K562 (cell line): ENCODE measurements around the gene ARPC1A. TPM values are rescaled to one million over a fixed set of nuclear protein-coding genes. Genes with fewer than 3 reads are reported as not detected.

Experiments
- AFF4 ChIP-seq: sonication (generic); formaldehyde crosslinking; IDR thresholded peaks from 2 replicates; pipeline ENCODE4 v1.8.0; 2023; ENCODE audit warnings: mild to moderate bottlenecking, missing genetic modification reagents
- ATF1 ChIP-seq, 2 experiments: fragments of 450-650 bp in 1 of 2; IDR thresholded peaks; 2 replicates each; pipeline ENCODE4 v1.6.1; 2016; ENCODE audit warnings: missing compliant biosample characterization in 1 of 2, missing genetic modification characterization in 1 of 2
- CBFA2T2 ChIP-seq: fragments of 450-650 bp; conservative IDR thresholded peaks from 2 replicates; pipeline ENCODE4 v1.6.1; 2017; ENCODE audit warnings: mild to moderate bottlenecking
- CTCFL ChIP-seq: IDR thresholded peaks from 2 replicates; pipeline ENCODE4 v1.6.1; 2011; ENCODE audit warnings: borderline replicate concordance, low read depth, mild to moderate bottlenecking, moderate library complexity, low read length; ENCODE audit not compliant: insufficient read depth, poor library complexity, severe bottlenecking
- FOXP1 ChIP-seq: sonication (generic); formaldehyde crosslinking; IDR thresholded peaks from 2 replicates; pipeline ENCODE4 v1.8.0; 2022; ENCODE audit warnings: mild to moderate bottlenecking, missing genetic modification reagents
- HDAC1 ChIP-seq, 2 experiments: fragments of 450-650 bp; IDR thresholded peaks; 2 replicates each; pipeline ENCODE4 v1.6.1; 2016 to 2017; ENCODE audit warnings: inconsistent platforms in 1 of 2, mild to moderate bottlenecking in 1 of 2, moderate library complexity in 1 of 2
- JUN ChIP-seq, 2 experiments: sonication (generic) in 1 of 2; formaldehyde crosslinking in 1 of 2; IDR thresholded peaks; 2 replicates each; pipeline versions ENCODE4 v1.6.1 to v1.8.0; 2012 to 2022; ENCODE audit warnings: borderline replicate concordance in 2 of 2, mild to moderate bottlenecking in 2 of 2, improper control_type of control experiment in 1 of 2, low read depth in 1 of 2, low read length in 1 of 2, missing genetic modification reagents in 1 of 2
- KAT2B ChIP-seq: IDR thresholded peaks from one replicate; pipeline ENCODE4 v1.6.1; 2012; ENCODE audit warnings: low read depth, mild to moderate bottlenecking, control low read depth, inconsistent platforms, low read length, moderate library complexity
- MAX ChIP-seq: sonication (generic); formaldehyde crosslinking; IDR thresholded peaks from 2 replicates; pipeline ENCODE4 v1.9.0; 2022; ENCODE audit warnings: mild to moderate bottlenecking, missing genetic modification reagents
- NFIC ChIP-seq: fragments of 450-650 bp; IDR thresholded peaks from 2 replicates; pipeline ENCODE4 v1.6.1; 2017; ENCODE audit warnings: mild to moderate bottlenecking, inconsistent platforms
- OTX1 ChIP-seq: fragments of 450-650 bp; formaldehyde crosslinking; IDR thresholded peaks from 2 replicates; pipeline ENCODE4 v1.4.0; 2022; ENCODE audit warnings: mild to moderate bottlenecking
- PHF8 ChIP-seq: fragments of 200-600 bp; sonication (generic); IDR thresholded peaks from 2 replicates; pipeline ENCODE4 v1.6.1; 2012; ENCODE audit warnings: mixed run types, mild to moderate bottlenecking, inconsistent platforms, low read length, moderate library complexity, borderline replicate concordance
- POLR2A ChIP-seq: fragments of 450-650 bp; conservative IDR thresholded peaks from 2 replicates; pipeline ENCODE4 v1.6.1; 2016
- RNF219 ChIP-seq: fragments of 250-450 bp; sonication (Bioruptor Pico); IDR thresholded peaks from 2 replicates; pipeline ENCODE4 v1.5.0; 2022; ENCODE audit warnings: mild to moderate bottlenecking
- TCF3 ChIP-seq: sonication (generic); formaldehyde crosslinking; IDR thresholded peaks from 2 replicates; pipeline ENCODE4 v1.4.0; 2020; ENCODE audit warnings: mild to moderate bottlenecking, missing genetic modification reagents
- ZFX ChIP-seq: sonication (generic); formaldehyde crosslinking; IDR thresholded peaks from 2 replicates; pipeline ENCODE4 v1.8.0; 2022; ENCODE audit warnings: mild to moderate bottlenecking, missing genetic modification reagents, moderate library complexity
- ZNF76 ChIP-seq: fragments of 250-450 bp; sonication (Bioruptor Pico); IDR thresholded peaks from 2 replicates; pipeline ENCODE4 v1.4.0; 2020; ENCODE audit warnings: mild to moderate bottlenecking, moderate library complexity, borderline replicate concordance
- polyA plus RNA-seq, 8 experiments: library from polyadenylated mRNA; depleted of rRNA in 4 of 8; stranded (reverse) in 5 of 8; unstranded in 3 of 8; fragments of >200 nt; fragmentation: Nextera tagmentation in 2 of 8; fragmentation: Illumina TruSeq in 1 of 8; extraction: Ambion mirVana in 2 of 8; extraction: Trizol in 1 of 8; gene quantifications; 2 replicates each; pipeline versions ENCODE4 v1.2.1 to v1.2.3, GENCODE V29; 2011 to 2014; ENCODE audit warnings: inconsistent platforms in 1 of 8, missing spikeins in 1 of 8
- total RNA-seq, 7 experiments: library from RNA; depleted of rRNA in 6 of 7; stranded (reverse); fragments of >200 nt in 6 of 7; fragmentation: Illumina TruSeq in 2 of 7; extraction: Trizol in 2 of 7; gene quantifications; 2 replicates each; pipeline versions ENCODE4 v1.2.1 to v1.2.3, GENCODE V29; 2011 to 2021; ENCODE audit warnings: low replicate concordance in 1 of 7

ARPC1A gene
- total and polyA plus RNA-seq, 9 of the 15 experiments (the other 6 are each of a cell fraction or from before 2014, with no cell fraction given), result 39.5 to 151 (median 86.1) TPM

- TF ChIP-seq ZNF76 (CRISPR knock-in tag), result no peak
- no peak for TF ChIP-seq CBFA2T2
- no peak for TF ChIP-seq ATF1 (CRISPR knock-in tag; IDR thresholded peaks at IDR 0.05)
- peak; percentile 74; the same call in 1 of the 2 replicates for TF ChIP-seq ATF1 (tag; IDR thresholded peaks at IDR 0.05)
- TF ChIP-seq ZFX, result peak; percentile 76
- peak; percentile 84 for TF ChIP-seq POLR2A
- no peak for TF ChIP-seq KAT2B
- no peak for TF ChIP-seq RNF219 (CRISPR knock-in tag)
- TF ChIP-seq FOXP1 (CRISPR knock-in tag), result peak; percentile 48; the same call in 1 of the 2 replicates
- peak; percentile 45; the same call in 1 of the 2 replicates for TF ChIP-seq MAX (CRISPR knock-in tag)
- no peak for TF ChIP-seq CTCFL
- TF ChIP-seq OTX1, result no peak
- peak; percentile 75 for TF ChIP-seq NFIC
- peak; percentile 57; the same call in 1 of the 2 replicates for TF ChIP-seq AFF4 (CRISPR knock-in tag)
- no peak for TF ChIP-seq JUN (IDR thresholded peaks at IDR 0.05; ENCODE audit: borderline replicate concordance, low read depth, low read length)
- no peak for TF ChIP-seq JUN (CRISPR knock-in tag; IDR thresholded peaks at IDR 0.05; ENCODE audit: borderline replicate concordance)
- 0 out of 4 replicates have a peak, but pooled peaks have one; percentile 32 to 41 for TF ChIP-seq HDAC1 (IDR thresholded peaks at IDR 0.05)
- TF ChIP-seq PHF8, result peak; percentile 79
- TF ChIP-seq TCF3, result 0 out of 2 replicates have a peak, but pooled peaks have one; percentile 6
Observed at GRCh38 chr7:99374111-99375064, 48.7 kb downstream of the ARPC1A start, which contains the start of gene ARPC1B (continued).
